MCF 10A (cell line): ENCODE measurements around the gene SOX5. TPM values are rescaled to one million over a fixed set of nuclear protein-coding genes. Genes with fewer than 3 reads are reported as not detected.

ENCODE experiments used
- BruUV-seq: library from RNA; stranded (reverse); fragments of 400-500 nt; replicated peaks from 2 replicates; lab custom pipeline; 2021; lab: Mats Ljungman, UMichigan
- CTCF ChIA-PET: fragments of 300-600 bp; sonication (Branson Sonifier 250); formaldehyde crosslinking; extraction: SDS; loops from one replicate; lab custom pipeline; 2021; ENCODE audit warnings: antibody characterized with exemption, inconsistent platforms; lab: Yijun Ruan, JAX
- POLR2A ChIA-PET: fragments of 300-600, 350-650 bp; sonication (Branson Sonifier 250); formaldehyde crosslinking; extraction: SDS; loops from one replicate; lab custom pipeline; 2020; ENCODE audit warnings: antibody characterized with exemption, inconsistent platforms; lab: Yijun Ruan, JAX
- DNase-seq: peaks from one replicate; pipeline ENCODE4 v3.0.0-alpha.2; 2018; ENCODE audit not compliant: unreplicated experiment
- H3K27ac Mint-ChIP-seq: one replicate; pipeline ENCODE4 v1.8.0; 2022; ENCODE audit warnings: mild to moderate bottlenecking, low read depth, mixed read lengths; ENCODE audit not compliant: unreplicated experiment
- H3K27me3 Mint-ChIP-seq: one replicate; pipeline ENCODE4 v1.8.0; 2022; ENCODE audit warnings: mixed read lengths; ENCODE audit not compliant: insufficient read depth, unreplicated experiment
- H3K36me3 Mint-ChIP-seq: one replicate; pipeline ENCODE4 v1.8.0; 2022; ENCODE audit warnings: mild to moderate bottlenecking, moderate library complexity, mixed read lengths; ENCODE audit not compliant: insufficient read depth, unreplicated experiment
- H3K4me1 Mint-ChIP-seq: one replicate; pipeline ENCODE4 v1.8.0; 2022; ENCODE audit warnings: mixed read lengths; ENCODE audit not compliant: insufficient read depth, unreplicated experiment
- H3K4me3 Mint-ChIP-seq: one replicate; pipeline ENCODE4 v1.8.0; 2022; ENCODE audit warnings: mild to moderate bottlenecking, moderate library complexity, mixed read lengths; ENCODE audit not compliant: unreplicated experiment
- H3K9me3 Mint-ChIP-seq: one replicate; pipeline ENCODE4 v1.8.0; 2022; ENCODE audit warnings: mixed read lengths; ENCODE audit not compliant: unreplicated experiment
- CTCF ChIP-seq: fragments of 200-600 bp; IDR thresholded peaks from one replicate; pipeline ENCODE4 v1.8.0; 2022; ENCODE audit warnings: antibody characterized with exemption, mild to moderate bottlenecking; ENCODE audit not compliant: unreplicated experiment
- intact Hi-C: fragments of 100-400 bp; cut with micrococcal nuclease; formaldehyde crosslinking; loops from 2 replicates; pipeline ENCODE4 v1.14.1; 2022
- total RNA-seq: library from RNA; stranded (reverse); gene quantifications from 2 replicates; pipeline ENCODE4 v1.2.3, GENCODE V29; 2022

SOX5 gene
- total RNA-seq, 1 experiment from 2014 or later, result 0.91 TPM

- intact Hi-C loops, result no loop called here
- peaks cover 7% of the 10 kb centered on the region for H3K9me3 Mint-ChIP-seq
- H3K27me3 Mint-ChIP-seq, result peaks cover 88% of the 10 kb centered on the region
- no peak overlapping the region for H3K27ac Mint-ChIP-seq
- TF ChIP-seq CTCF, result no peak
- no peak for DNase-seq
- H3K4me3 Mint-ChIP-seq, result no peak overlapping the region
- BruUV-seq, result no TSS peak
- CTCF ChIA-PET, result no interaction called here
- no peaks in the 10 kb centered on the region for H3K4me1 Mint-ChIP-seq
- POLR2A ChIA-PET, result no interaction called here
- H3K36me3 Mint-ChIP-seq, result no peaks in the 10 kb centered on the region
Observed at GRCh38 chr12:23854598-23854997, 94.9 kb downstream of the SOX5 start.

- no peaks in the 10 kb centered on the region for H3K4me1 Mint-ChIP-seq
- CTCF ChIA-PET, result no interaction called here
- no peaks in the 10 kb centered on the region for H3K36me3 Mint-ChIP-seq
- peaks cover 79% of the 10 kb centered on the region for H3K27me3 Mint-ChIP-seq
- POLR2A ChIA-PET, result no interaction called here
- intact Hi-C loops, result no loop called here
- no TSS peak for BruUV-seq
- no peaks in the 10 kb centered on the region for H3K9me3 Mint-ChIP-seq
- no peak overlapping the region for H3K4me3 Mint-ChIP-seq
- TF ChIP-seq CTCF, result no peak
- H3K27ac Mint-ChIP-seq, result no peak overlapping the region
- DNase-seq, result no peak
Observed at GRCh38 chr12:23853640-23854039, 95.8 kb downstream of the SOX5 start.

GRCh38 chr12:23851602-23852001, 97.9 kb downstream of the SOX5 start:
- no TSS peak for BruUV-seq
- no peaks in the 10 kb centered on the region for H3K4me1 Mint-ChIP-seq
- TF ChIP-seq CTCF, result no peak
- no peak for DNase-seq
- no peak overlapping the region for H3K4me3 Mint-ChIP-seq
- ChIA-PET CTCF (no interaction called here), POLR2A (interaction anchor here (0.7 kb wide), 1 partner anchor 119 kb away, joined by 3 read pairs; no protein-coding TSS in a partner anchor)
- intact Hi-C loops, result no loop called here
- H3K27ac Mint-ChIP-seq, result no peak overlapping the region
- no peaks in the 10 kb centered on the region for H3K36me3 Mint-ChIP-seq
- peaks cover 80% of the 10 kb centered on the region for H3K27me3 Mint-ChIP-seq
- H3K9me3 Mint-ChIP-seq, result no peaks in the 10 kb centered on the region

GRCh38 chr12:23847857-23848256, 101.6 kb downstream of the SOX5 start:
- Mint-ChIP-seq H3K36me3 (no peaks in the 10 kb centered on the region), H3K27ac (no peak overlapping the region), H3K4me1 (no peaks in the 10 kb centered on the region), H3K27me3 (peaks cover 81% of the 10 kb centered on the region), H3K4me3 (no peak overlapping the region), H3K9me3 (no peaks in the 10 kb centered on the region)
- CTCF ChIA-PET, result interaction anchor here (0.5 kb wide), 1 partner anchor 646 kb away, joined by 5 read pairs; no protein-coding TSS in a partner anchor
- intact Hi-C loops, result no loop called here
- TF ChIP-seq CTCF, result no peak
- POLR2A ChIA-PET, result no interaction called here
- no TSS peak for BruUV-seq
- DNase-seq, result no peak
